ENCODE measurements around the gene TOX4. TPM values are rescaled to one million over a fixed set of nuclear protein-coding genes. Genes with fewer than 3 reads are reported as not detected.
"Not testable (repeated sequence)": the region's sequence is repeated elsewhere in the genome, so short reads cannot be mapped to it uniquely, and the experiment has no call there.

TOX4 gene
- polyA plus RNA-seq: 10 to 100 TPM; 19.3 to 44.7 (median 23.2) TPM

GRCh38 chr14:21476925-21477681 lies at the start of gene TOX4, which contains the start of gene RAB2B:
TOX4 (plus strand) TSS chr14:21477195; CDS start chr14:21477279, 84 bp downstream.
RAB2B (minus strand) TSS chr14:21476959; CDS start chr14:21476872, 87 bp downstream.
- 0 to 1% (median 1%) methylated on average over 49 of the region's 49 CpGs for WGBS, 3 donors
- H3K27ac ChIP-seq (ENCODE audit: low read depth, low read length): peak within 1 kb of the TSS; percentile 86

- H3K27ac ChIP-seq (ENCODE audit: low read depth, low read length): no peak overlapping the region
- 43 to 93% (median 92%) methylated on average over 4 of the region's 4 CpGs for WGBS, 3 donors
These were observed 48.1 kb upstream of the TOX4 start for GRCh38 chr14:21428930-21429329.

GRCh38 chr14:21431126-21431525 lies 45.9 kb upstream of the TOX4 start:
- WGBS, 3 donors: 94 to 100% (median 98%) methylated on average over 2 of the region's 2 CpGs
- H3K27ac ChIP-seq (ENCODE audit: low read depth, low read length): no peak overlapping the region

GRCh38 chr14:21436567-21437062 lies 40.4 kb upstream of the TOX4 start:
- no peak overlapping the region for H3K27ac ChIP-seq (ENCODE audit: low read depth, low read length)
- WGBS, 3 donors: 0 to 3% (median 2%) methylated on average over 11 of the region's 11 CpGs

- WGBS, 3 donors: 4 to 5% (median 4%) methylated on average over 30 to 33 of the region's 33 CpGs
These were observed 39.7 kb upstream of the TOX4 start for GRCh38 chr14:21437063-21437901.

GRCh38 chr14:21440859-21441258 lies 36.1 kb upstream of the TOX4 start:
- H3K27ac ChIP-seq (ENCODE audit: low read depth, low read length): no peak overlapping the region

More at GRCh38 chr14:21437063-21437901, 39.7 kb upstream of the TOX4 start:
- peak overlapping the region; percentile 87 for H3K27ac ChIP-seq (ENCODE audit: low read depth, low read length)

- 33 to 67% methylated on average over 1 of the region's 1 CpG; no CpG with 5 or more reads in 1 of the 3 donors for WGBS, 3 donors
- not testable (repeated sequence) for H3K27ac ChIP-seq (ENCODE audit: low read depth, low read length)
These were observed 34.3 kb upstream of the TOX4 start for GRCh38 chr14:21442657-21443056.

GRCh38 chr14:21449899-21450216 lies 27.1 kb upstream of the TOX4 start:
- no peak overlapping the region for H3K27ac ChIP-seq (ENCODE audit: low read depth, low read length)
- WGBS, 3 donors: 81 to 91% (median 89%) methylated on average over 1 of the region's 1 CpG

- no peak overlapping the region for H3K27ac ChIP-seq (ENCODE audit: low read depth, low read length)
- 12 to 36% (median 32%) methylated on average over 14 to 15 of the region's 15 CpGs for WGBS, 3 donors
These were observed 22.0 kb upstream of the TOX4 start for GRCh38 chr14:21454843-21455544.

GRCh38 chr14:21455592-21455911 lies 21.4 kb upstream of the TOX4 start:
- H3K27ac ChIP-seq (ENCODE audit: low read depth, low read length): peak overlapping the region; percentile 64
- 0% methylated on average over 17 of the region's 17 CpGs for WGBS, 3 donors

- 0% methylated on average over 35 to 36 of the region's 36 CpGs for WGBS, 3 donors
These were observed 20.9 kb upstream of the TOX4 start, which contains the start of gene CHD8 for GRCh38 chr14:21455912-21456667. CHD8 (minus strand) TSS chr14:21456123; CDS start chr14:21431643, 24,480 bp downstream.

GRCh38 chr14:21467616-21468015 lies 9.4 kb upstream of the TOX4 start:
- 71 to 79% (median 77%) methylated on average over 1 of the region's 1 CpG for WGBS, 3 donors
- H3K27ac ChIP-seq (ENCODE audit: low read depth, low read length): no peak overlapping the region

More at GRCh38 chr14:21455912-21456667, 20.9 kb upstream of the TOX4 start, which contains the start of gene CHD8:
- peak within 1 kb of the TSS; percentile 88 for H3K27ac ChIP-seq (ENCODE audit: low read depth, low read length)

- no peak overlapping the region for H3K27ac ChIP-seq (ENCODE audit: low read depth, low read length)
- WGBS, 3 donors: 17 to 42% (median 41%) methylated on average over 10 of the region's 10 CpGs
These were observed 1.1 kb upstream of the TOX4 start for GRCh38 chr14:21475767-21476522.

- H3K27ac ChIP-seq (ENCODE audit: low read depth, low read length): no peak overlapping the region
- 1 to 2% (median 2%) methylated on average over 27 of the region's 27 CpGs for WGBS, 3 donors
These were observed 471 bp upstream of the TOX4 start for GRCh38 chr14:21476523-21476924.

- 70 to 82% (median 82%) methylated on average over 1 of the region's 1 CpG for WGBS, 3 donors
- no peak overlapping the region for H3K27ac ChIP-seq (ENCODE audit: low read depth, low read length)
These were observed 9.7 kb downstream of the TOX4 start for GRCh38 chr14:21486640-21487087.

GRCh38 chr14:21494902-21495762 lies 18.1 kb downstream of the TOX4 start:
- 66 to 91% (median 91%) methylated on average over 2 of the region's 2 CpGs for WGBS, 3 donors
- no peak overlapping the region for H3K27ac ChIP-seq (ENCODE audit: low read depth, low read length)
